ENCODE results near the gene DUOXA1.

DNA sequence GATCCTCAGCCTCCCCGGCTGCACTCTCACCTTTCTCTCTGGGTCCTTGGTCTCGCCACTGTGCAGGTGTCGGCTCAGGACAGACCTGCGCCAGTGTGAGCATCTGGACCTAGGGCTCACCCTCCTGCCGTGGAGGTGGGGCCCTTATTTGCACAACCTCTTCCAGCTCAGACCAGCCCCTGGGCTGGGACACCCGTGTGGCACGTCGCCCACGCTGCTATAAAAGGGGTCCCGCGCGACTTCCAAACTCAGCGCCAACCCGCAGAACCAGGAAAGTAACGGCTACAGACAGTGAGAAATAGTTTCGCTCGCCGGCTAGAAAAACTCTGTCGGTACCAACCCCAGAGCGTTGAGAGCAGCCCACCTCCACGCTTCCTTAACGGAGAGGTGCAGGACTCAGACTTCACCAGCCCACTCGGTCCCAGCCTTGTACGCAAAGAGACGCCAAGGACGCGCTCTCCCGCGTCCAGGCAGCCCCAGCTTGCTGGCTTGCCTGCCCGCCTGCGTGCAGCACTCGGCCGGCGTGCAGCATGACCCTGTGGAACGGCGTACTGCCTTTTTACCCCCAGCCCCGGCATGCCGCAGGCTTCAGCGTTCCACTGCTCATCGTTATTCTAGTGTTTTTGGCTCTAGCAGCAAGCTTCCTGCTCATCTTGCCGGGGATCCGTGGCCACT is 15.5 kb downstream of the DUOXA1 start, which contains the start of the genes DUOX2 and DUOXA2:
- TF ChIP-seq, protein P1, sequence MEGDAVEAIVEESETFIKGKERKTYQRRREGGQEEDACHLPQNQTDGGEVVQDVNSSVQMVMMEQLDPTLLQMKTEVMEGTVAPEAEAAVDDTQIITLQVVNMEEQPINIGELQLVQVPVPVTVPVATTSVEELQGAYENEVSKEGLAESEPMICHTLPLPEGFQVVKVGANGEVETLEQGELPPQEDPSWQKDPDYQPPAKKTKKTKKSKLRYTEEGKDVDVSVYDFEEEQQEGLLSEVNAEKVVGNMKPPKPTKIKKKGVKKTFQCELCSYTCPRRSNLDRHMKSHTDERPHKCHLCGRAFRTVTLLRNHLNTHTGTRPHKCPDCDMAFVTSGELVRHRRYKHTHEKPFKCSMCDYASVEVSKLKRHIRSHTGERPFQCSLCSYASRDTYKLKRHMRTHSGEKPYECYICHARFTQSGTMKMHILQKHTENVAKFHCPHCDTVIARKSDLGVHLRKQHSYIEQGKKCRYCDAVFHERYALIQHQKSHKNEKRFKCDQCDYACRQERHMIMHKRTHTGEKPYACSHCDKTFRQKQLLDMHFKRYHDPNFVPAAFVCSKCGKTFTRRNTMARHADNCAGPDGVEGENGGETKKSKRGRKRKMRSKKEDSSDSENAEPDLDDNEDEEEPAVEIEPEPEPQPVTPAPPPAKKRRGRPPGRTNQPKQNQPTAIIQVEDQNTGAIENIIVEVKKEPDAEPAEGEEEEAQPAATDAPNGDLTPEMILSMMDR (IDR thresholded peaks at IDR 0.05), result no peak
- TF ChIP-seq POLR2AphosphoS5 (IDR thresholded peaks at IDR 0.05) (no peak), POLR2A (IDR thresholded peaks at IDR 0.05) (no peak)

All from breast epithelium (tissue), 3 donors.